Activated naive CD8-positive, alpha-beta T cell treated with anti-CD3 and anti-CD28 coated beads, Interleukin-2, amount 10 ng/mL, durations not matched to agents 7 days and 5 days (primary cell): ENCODE results near the gene PDE4D. TPM values are rescaled to one million over a fixed set of nuclear protein-coding genes. Genes with fewer than 3 reads are reported as not detected.
"Not testable (repeated sequence)": the region's sequence is repeated elsewhere in the genome, so short reads cannot be mapped to it uniquely, and the experiment has no call there.

ENCODE experiments used
- ATAC-seq: fragments of 150-1000 bp; cut with Tn5 transposase; one replicate; pipeline ENCODE4 v1.10.0; 2021; ENCODE audit warnings: low read depth, moderate library complexity
- POLR2A ChIA-PET: fragments of 350-600 bp; sonication (Branson Sonifier 250); formaldehyde crosslinking; loops from one replicate; lab custom pipeline; 2021; ENCODE audit warnings: antibody characterized with exemption; lab: Charles Lee
- DNase-seq: peaks from one replicate; pipeline ENCODE4 v3.0.0; 2021
- H3K27ac Mint-ChIP-seq: one replicate; pipeline ENCODE4 v1.8.0; 2022; ENCODE audit warnings: mild to moderate bottlenecking, mixed read lengths
- H3K27me3 Mint-ChIP-seq: one replicate; pipeline ENCODE4 v1.8.0; 2022; ENCODE audit warnings: mild to moderate bottlenecking, moderate library complexity, mixed read lengths
- H3K36me3 Mint-ChIP-seq: one replicate; pipeline ENCODE4 v1.8.0; 2021; ENCODE audit warnings: mild to moderate bottlenecking, mixed read lengths
- H3K4me1 Mint-ChIP-seq: one replicate; pipeline ENCODE4 v1.8.0; 2021; ENCODE audit warnings: mixed read lengths
- H3K4me3 Mint-ChIP-seq: one replicate; pipeline ENCODE4 v1.8.0; 2022; ENCODE audit warnings: mild to moderate bottlenecking, moderate library complexity, mixed read lengths
- H3K9me3 Mint-ChIP-seq: one replicate; pipeline ENCODE4 v1.8.0; 2021; ENCODE audit warnings: mixed read lengths
- total RNA-seq, 2 experiments: library from RNA; stranded (reverse); gene quantifications; one replicate each; pipeline ENCODE4 v1.2.3, GENCODE V29; 2021

The PDE4D gene
- total RNA-seq, 2 experiments from 2014 or later: 65.1 to 67.1 TPM

GRCh38 chr5:59390074-59390659, 503.4 kb downstream of the PDE4D start:
- ATAC-seq: no peak
- no peaks in the 10 kb centered on the region for H3K9me3 Mint-ChIP-seq
- peaks cover 16% of the 10 kb centered on the region for H3K27me3 Mint-ChIP-seq

GRCh38 chr5:59387127-59387526, 506.4 kb downstream of the PDE4D start:
- no peak for DNase-seq
- POLR2A ChIA-PET: no interaction called here
- H3K27me3 Mint-ChIP-seq: peaks cover 15% of the 10 kb centered on the region
- no peak for ATAC-seq
- H3K4me3 Mint-ChIP-seq: no peak overlapping the region
- no peaks in the 10 kb centered on the region for H3K9me3 Mint-ChIP-seq
- H3K27ac Mint-ChIP-seq: no peak overlapping the region
- no peaks in the 10 kb centered on the region for H3K4me1 Mint-ChIP-seq
- H3K36me3 Mint-ChIP-seq: no peaks in the 10 kb centered on the region

More at GRCh38 chr5:59390074-59390659, 503.4 kb downstream of the PDE4D start:
- Mint-ChIP-seq H3K27ac (no peak overlapping the region), H3K4me1 (no peaks in the 10 kb centered on the region), H3K4me3 (no peak overlapping the region), H3K36me3 (no peaks in the 10 kb centered on the region)
- POLR2A ChIA-PET: no interaction called here
- no peak for DNase-seq

- no peak for DNase-seq
- H3K27ac Mint-ChIP-seq: no peak overlapping the region
These were observed 507.8 kb downstream of the PDE4D start for GRCh38 chr5:59385700-59386099.

GRCh38 chr5:59380350-59380951, 513.1 kb downstream of the PDE4D start:
- POLR2A ChIA-PET: no interaction called here
- no peak overlapping the region for H3K27ac Mint-ChIP-seq
- H3K4me3 Mint-ChIP-seq: no peak overlapping the region
- H3K36me3 Mint-ChIP-seq: no peaks in the 10 kb centered on the region
- DNase-seq: no peak
- H3K9me3 Mint-ChIP-seq: no peaks in the 10 kb centered on the region
- peaks cover 13% of the 10 kb centered on the region for H3K27me3 Mint-ChIP-seq
- peaks cover 5% of the 10 kb centered on the region for H3K4me1 Mint-ChIP-seq
- ATAC-seq: peak; percentile 82

More at GRCh38 chr5:59385700-59386099, 507.8 kb downstream of the PDE4D start:
- Mint-ChIP-seq H3K4me3 (no peak overlapping the region), H3K4me1 (no peaks in the 10 kb centered on the region), H3K27me3 (peaks cover 12% of the 10 kb centered on the region), H3K36me3 (no peaks in the 10 kb centered on the region), H3K9me3 (no peaks in the 10 kb centered on the region)
- POLR2A ChIA-PET: no interaction called here
- ATAC-seq: no peak

- H3K9me3 Mint-ChIP-seq, H3K27ac Mint-ChIP-seq, H3K4me1 Mint-ChIP-seq, POLR2A ChIA-PET, H3K36me3 Mint-ChIP-seq, DNase-seq, H3K4me3 Mint-ChIP-seq, ATAC-seq: not testable (repeated sequence)
- H3K27me3 Mint-ChIP-seq: peaks cover 22% of the 10 kb centered on the region
These were observed 519.5 kb downstream of the PDE4D start for GRCh38 chr5:59374036-59374435.

DNA sequence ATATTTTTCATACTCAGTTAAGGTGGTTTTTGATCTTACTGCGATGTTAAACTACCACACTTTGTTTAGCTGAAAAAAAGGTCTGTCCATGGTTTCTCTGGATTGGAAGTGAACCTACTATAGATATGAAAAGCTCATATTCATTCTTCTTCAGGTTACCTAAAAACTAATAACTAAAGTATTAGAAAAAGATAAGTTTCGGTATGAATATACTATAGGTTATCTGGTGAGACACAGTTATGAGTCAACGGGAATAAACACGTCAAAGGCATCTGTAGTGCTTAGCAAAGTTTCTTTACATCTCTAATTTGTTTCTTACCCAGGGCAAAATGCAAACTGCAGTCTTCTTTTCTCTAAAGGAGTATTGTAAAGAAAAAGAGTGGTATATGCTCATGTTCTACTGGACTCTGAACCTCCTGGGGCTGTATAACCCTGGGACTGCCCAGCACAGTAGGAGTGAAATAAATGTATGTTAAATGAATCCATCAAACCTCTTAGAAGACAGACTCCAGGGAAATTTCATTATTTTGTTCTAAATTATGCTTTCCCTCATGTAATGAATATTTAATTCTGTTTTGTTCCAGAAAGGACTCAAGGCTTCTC, 521.9 kb downstream of the PDE4D start:
- DNase-seq: no peak
- no peaks in the 10 kb centered on the region for H3K4me1 Mint-ChIP-seq
- H3K36me3 Mint-ChIP-seq: peaks cover 2% of the 10 kb centered on the region
- peaks cover 21% of the 10 kb centered on the region for H3K27me3 Mint-ChIP-seq
- H3K27ac Mint-ChIP-seq: no peak overlapping the region
- H3K9me3 Mint-ChIP-seq: peaks cover 7% of the 10 kb centered on the region
- no peak for ATAC-seq
- POLR2A ChIA-PET: no interaction called here
- H3K4me3 Mint-ChIP-seq: no peak overlapping the region

DNA sequence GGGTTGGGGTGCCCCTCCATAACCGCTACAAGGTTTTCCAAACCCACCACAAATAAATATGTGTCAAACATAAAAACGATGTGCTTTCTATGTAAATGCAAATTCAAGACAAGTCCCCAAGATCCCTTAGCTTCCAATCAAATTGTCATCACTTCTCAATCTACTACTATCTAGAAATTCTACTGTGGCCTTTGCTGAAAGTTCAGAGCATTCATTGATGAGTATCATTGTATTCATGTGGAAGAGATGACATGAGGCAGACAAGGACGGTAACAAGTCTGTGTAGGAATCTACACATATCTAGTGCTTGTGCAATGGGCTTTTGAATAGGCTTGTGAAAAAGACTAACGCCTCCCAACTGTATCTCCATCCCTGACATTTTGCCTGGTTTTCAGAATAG, 524.6 kb downstream of the PDE4D start:
- POLR2A ChIA-PET: no interaction called here
- ATAC-seq: no peak
- Mint-ChIP-seq H3K36me3 (no peaks in the 10 kb centered on the region), H3K27me3 (peaks cover 11% of the 10 kb centered on the region), H3K4me1 (no peaks in the 10 kb centered on the region), H3K4me3 (no peak overlapping the region), H3K27ac (no peak overlapping the region), H3K9me3 (peaks cover 4% of the 10 kb centered on the region)
- DNase-seq: no peak

DNA sequence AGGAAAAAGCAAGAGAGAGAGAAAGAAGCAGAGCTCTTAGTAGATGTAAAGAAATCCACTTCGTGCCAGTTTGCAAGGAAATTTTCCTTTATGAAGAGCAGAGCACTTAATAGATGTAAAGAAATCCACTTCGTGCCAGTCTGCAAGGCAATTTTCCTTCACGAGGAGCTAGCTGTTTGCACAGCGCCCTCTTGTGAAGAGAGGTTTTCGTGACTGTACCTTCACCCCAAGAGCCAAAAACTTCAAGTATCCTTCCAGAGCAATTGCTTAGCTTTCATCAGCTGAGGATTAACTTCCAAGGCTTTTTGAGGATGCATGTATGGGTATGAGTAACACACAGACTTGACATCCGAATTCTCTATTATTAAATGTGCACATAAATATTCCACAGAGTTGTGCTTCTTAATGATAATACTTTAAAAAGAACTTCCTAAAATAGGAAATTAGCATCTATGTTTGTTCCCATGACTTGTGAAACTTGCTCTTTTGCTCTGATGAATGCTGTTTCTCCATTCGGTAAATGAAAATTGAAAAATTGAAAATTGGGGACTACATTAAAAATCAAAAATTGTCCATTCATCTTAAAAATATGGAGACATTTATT, 525.6 kb downstream of the PDE4D start:
- Mint-ChIP-seq H3K27ac (no peak overlapping the region), H3K4me1 (no peaks in the 10 kb centered on the region), H3K36me3 (no peaks in the 10 kb centered on the region), H3K27me3 (peaks cover 11% of the 10 kb centered on the region), H3K4me3 (no peak overlapping the region), H3K9me3 (peaks cover under 1% of the 10 kb centered on the region)
- ATAC-seq (no peak), DNase-seq (no peak)
- POLR2A ChIA-PET: no interaction called here

GRCh38 chr5:59366784-59367183, 526.7 kb downstream of the PDE4D start:
- H3K4me1 Mint-ChIP-seq: no peaks in the 10 kb centered on the region
- H3K27me3 Mint-ChIP-seq: peaks cover 11% of the 10 kb centered on the region
- POLR2A ChIA-PET: no interaction called here
- no peak overlapping the region for H3K27ac Mint-ChIP-seq
- ATAC-seq: no peak
- H3K4me3 Mint-ChIP-seq: no peak overlapping the region
- no peaks in the 10 kb centered on the region for H3K36me3 Mint-ChIP-seq
- no peak for DNase-seq
- H3K9me3 Mint-ChIP-seq: no peaks in the 10 kb centered on the region

DNA sequence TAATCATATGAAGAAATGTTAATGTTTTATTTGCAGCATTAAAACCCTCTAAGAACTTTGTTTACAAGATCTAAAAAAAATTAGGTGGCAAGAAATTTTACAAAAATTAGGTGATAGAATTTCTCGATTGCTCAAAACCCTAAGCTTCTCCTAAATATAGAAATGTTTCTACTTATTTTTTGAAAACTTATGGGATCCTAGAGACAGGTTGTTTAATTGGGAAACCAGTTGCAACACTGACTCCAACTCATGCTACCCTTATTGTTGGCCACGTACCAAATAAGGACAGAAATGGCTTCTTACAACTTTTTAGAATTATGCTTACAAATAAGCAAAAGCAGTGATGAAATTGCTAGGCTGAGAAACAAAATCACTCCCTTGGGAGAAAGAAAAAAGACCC, 531.1 kb downstream of the PDE4D start:
- no peak for DNase-seq
- H3K27me3 Mint-ChIP-seq: peaks cover 24% of the 10 kb centered on the region
- no peaks in the 10 kb centered on the region for H3K36me3 Mint-ChIP-seq
- H3K27ac Mint-ChIP-seq: no peak overlapping the region
- H3K9me3 Mint-ChIP-seq: no peaks in the 10 kb centered on the region
- ATAC-seq: no peak
- no peak overlapping the region for H3K4me3 Mint-ChIP-seq
- no peaks in the 10 kb centered on the region for H3K4me1 Mint-ChIP-seq
- POLR2A ChIA-PET: no interaction called here

GRCh38 chr5:59361454-59361853, 532.1 kb downstream of the PDE4D start:
- Mint-ChIP-seq H3K4me3 (no peak overlapping the region), H3K4me1 (no peaks in the 10 kb centered on the region), H3K27me3 (peaks cover 23% of the 10 kb centered on the region), H3K27ac (no peak overlapping the region), H3K9me3 (no peaks in the 10 kb centered on the region), H3K36me3 (no peaks in the 10 kb centered on the region)
- ATAC-seq (no peak), DNase-seq (no peak)
- POLR2A ChIA-PET: no interaction called here

DNA sequence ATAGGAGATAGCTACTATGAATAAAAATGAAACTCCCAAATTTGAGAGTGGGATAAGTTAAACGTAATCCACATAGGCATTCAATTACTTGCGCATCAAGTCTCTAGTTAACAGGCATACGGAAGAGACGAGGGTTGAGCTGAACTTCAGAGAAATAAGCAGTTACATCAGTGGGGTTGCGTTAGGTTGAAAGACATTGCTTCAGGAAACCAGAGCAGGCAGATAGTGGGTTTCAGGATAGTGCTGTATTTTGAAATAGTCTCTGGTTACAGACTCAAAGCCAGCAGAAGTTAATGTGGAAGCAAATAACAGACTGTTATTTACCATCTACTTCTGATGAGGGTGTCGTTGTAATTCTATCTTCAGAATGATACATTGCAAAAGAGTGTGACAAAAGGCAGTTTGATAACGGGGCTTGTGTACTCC, 533.4 kb downstream of the PDE4D start:
- H3K36me3 Mint-ChIP-seq: no peaks in the 10 kb centered on the region
- no peak overlapping the region for H3K4me3 Mint-ChIP-seq
- peaks cover 23% of the 10 kb centered on the region for H3K27me3 Mint-ChIP-seq
- ATAC-seq (no peak), DNase-seq (no peak)
- POLR2A ChIA-PET: no interaction called here
- H3K4me1 Mint-ChIP-seq: no peaks in the 10 kb centered on the region
- no peak overlapping the region for H3K27ac Mint-ChIP-seq
- H3K9me3 Mint-ChIP-seq: no peaks in the 10 kb centered on the region

DNA sequence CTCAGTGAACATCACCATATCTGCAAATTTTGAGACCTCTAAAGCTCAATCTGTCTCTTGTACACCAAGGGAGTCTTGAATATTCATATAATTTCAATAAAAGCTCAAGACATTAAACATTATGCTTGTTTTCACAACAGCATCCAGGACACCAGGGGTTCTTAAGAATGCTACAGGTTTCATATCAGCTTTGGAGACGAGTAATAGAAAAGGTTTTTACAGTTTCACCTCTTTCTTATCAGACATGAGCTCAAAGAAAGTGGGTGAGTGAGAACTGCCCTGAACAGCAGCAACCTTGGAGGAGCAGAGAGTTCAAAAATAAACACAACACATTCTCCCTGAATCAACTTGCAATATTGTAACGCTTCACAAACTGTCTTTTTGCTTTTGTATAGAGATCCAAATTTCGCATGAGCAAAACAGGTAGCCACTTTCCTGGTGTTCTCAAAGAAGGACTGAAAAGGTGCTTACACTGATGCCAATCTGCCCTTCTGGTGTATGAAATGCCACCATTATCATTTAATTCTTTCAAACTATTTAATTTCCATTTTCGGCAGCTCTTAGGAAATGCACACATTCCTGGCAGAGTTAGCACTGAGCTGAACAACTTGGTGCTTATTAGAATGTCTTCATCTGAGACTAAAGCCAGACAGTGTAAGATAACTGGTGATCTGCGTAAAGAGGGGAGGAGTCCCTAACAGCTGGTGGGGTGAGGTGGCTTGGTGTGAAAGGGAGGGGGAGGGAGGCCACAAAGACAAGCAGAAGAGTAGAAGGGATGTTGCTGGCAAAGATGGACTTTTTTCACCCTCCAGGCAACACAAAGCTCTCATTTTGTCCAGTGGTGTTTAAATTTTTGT, 535.3 kb downstream of the PDE4D start:
- peaks cover 32% of the 10 kb centered on the region for H3K27me3 Mint-ChIP-seq
- H3K9me3 Mint-ChIP-seq: no peaks in the 10 kb centered on the region
- no peaks in the 10 kb centered on the region for H3K36me3 Mint-ChIP-seq
- POLR2A ChIA-PET: no interaction called here
- no peak overlapping the region for H3K27ac Mint-ChIP-seq
- H3K4me1 Mint-ChIP-seq: no peaks in the 10 kb centered on the region
- ATAC-seq (no peak), DNase-seq (no peak)
- no peak overlapping the region for H3K4me3 Mint-ChIP-seq
